ENCODE measurements around the gene GRPEL2.

GRPEL2 gene

GRCh38 chr5:149299451-149300054 lies 45.7 kb upstream of the GRPEL2 start (continued):
- TF ChIP-seq ZNF274 (IDR thresholded peaks at IDR 0.05; ENCODE audit: low read length): no peak
- no peak for TF ChIP-seq ZNF274 (tag by site-specific recombination; IDR thresholded peaks at IDR 0.05; ENCODE audit: borderline replicate concordance)
- no peak for TF ChIP-seq GFI1B (tag by site-specific recombination; IDR thresholded peaks at IDR 0.05)
- TF ChIP-seq ZXDB (tag by site-specific recombination; IDR thresholded peaks at IDR 0.05): no peak
- no peak for TF ChIP-seq ZNF133 (tag by site-specific recombination; IDR thresholded peaks at IDR 0.05)
- no peak for TF ChIP-seq ZNF16 (tag by site-specific recombination; IDR thresholded peaks at IDR 0.05; ENCODE audit: low read depth)
- TF ChIP-seq ZNF157 (tag by site-specific recombination; IDR thresholded peaks at IDR 0.05): peak; percentile 44; the same call in 1 of the 2 replicates
- no peak for TF ChIP-seq ZBTB20 (tag by site-specific recombination; IDR thresholded peaks at IDR 0.05)
- peak; percentile 73 for TF ChIP-seq KLF1 (tag by site-specific recombination; IDR thresholded peaks at IDR 0.05)
- no peak for TF ChIP-seq ZNF248 (tag by site-specific recombination; IDR thresholded peaks at IDR 0.05)
- no peak for TF ChIP-seq ZNF37A (tag by site-specific recombination; IDR thresholded peaks at IDR 0.05)
- no peak for TF ChIP-seq ZNF426 (tag by site-specific recombination; IDR thresholded peaks at IDR 0.05)

- no peaks in the 10 kb centered on the region for H3K4me1 ChIP-seq (ENCODE audit: control insufficient read depth, insufficient read depth, low read length)
- ChIA-PET POLR2A (no interaction called here), CTCF (no interaction called here)
- no peaks in the 10 kb centered on the region for H3K36me3 ChIP-seq (ENCODE audit: control insufficient read depth in 2 of 2, insufficient read depth in 1 of 2, low read length in 2 of 2)
- TF ChIP-seq ZNF221 (tag by site-specific recombination; IDR thresholded peaks at IDR 0.05; ENCODE audit: borderline replicate concordance) (no peak), ZNF2 (tag by site-specific recombination; IDR thresholded peaks at IDR 0.05) (no peak), YY2 (tag by site-specific recombination; IDR thresholded peaks at IDR 0.05) (no peak), PBX3 (CRISPR knock-in tag; IDR thresholded peaks at IDR 0.05) (no peak), OSR2 (tag by site-specific recombination; IDR thresholded peaks at IDR 0.05) (no peak), PRDM4 (tag by site-specific recombination; IDR thresholded peaks at IDR 0.05) (no peak), ZNF423 (tag by site-specific recombination; IDR thresholded peaks at IDR 0.05) (no peak), ZSCAN16 (tag by site-specific recombination; IDR thresholded peaks at IDR 0.05) (no peak), ZNF184 (tag by site-specific recombination; IDR thresholded peaks at IDR 0.05) (no peak), ZNF23 (tag by site-specific recombination; IDR thresholded peaks at IDR 0.05; ENCODE audit: borderline replicate concordance) (no peak), ZNF211 (tag by site-specific recombination; IDR thresholded peaks at IDR 0.05; ENCODE audit: low read depth) (no peak), SCRT2 (tag by site-specific recombination; IDR thresholded peaks at IDR 0.05) (no peak), ZBTB1 (tag by site-specific recombination; IDR thresholded peaks at IDR 0.05) (no peak), ZNF404 (tag by site-specific recombination; IDR thresholded peaks at IDR 0.05) (no peak), ZNF26 (tag by site-specific recombination; IDR thresholded peaks at IDR 0.05) (no peak), ZNF830 (tag by site-specific recombination; IDR thresholded peaks at IDR 0.05; ENCODE audit: low read depth) (no peak), ZNF544 (tag by site-specific recombination; IDR thresholded peaks at IDR 0.05) (no peak), GLIS2 (tag by site-specific recombination; IDR thresholded peaks at IDR 0.05) (no peak), TCF7L2 (IDR thresholded peaks at IDR 0.05; ENCODE audit: borderline replicate concordance, low read depth, low read length) (no peak)
- H3K4me3 ChIP-seq (ENCODE audit: low read depth, low read length): no peak overlapping the region
- H3K27ac ChIP-seq (ENCODE audit: extremely low read depth, low read depth, low read length): no peak overlapping the region
- H3K9me3 ChIP-seq (ENCODE audit: control insufficient read depth, insufficient read depth, low read depth, low read length): no peaks in the 10 kb centered on the region
These were observed 44.9 kb upstream of the GRPEL2 start for GRCh38 chr5:149300441-149300840.
